Fibroblast of lung (primary cell): ENCODE data around the gene VPS45. TPM values are rescaled to one million over a fixed set of nuclear protein-coding genes. Genes with fewer than 3 reads are reported as not detected.
"Not testable (repeated sequence)": the region's sequence is repeated elsewhere in the genome, so short reads cannot be mapped to it uniquely, and the experiment has no call there.

Experiments used
- DNase-seq, 2 donors: peaks; one replicate each; pipeline versions ENCODE4 v3.0.0 to v3.0.0-alpha.2; 2010; ENCODE audit warnings: low read depth in 2 of 2
- H2AFZ ChIP-seq: 2 replicates; pipeline ENCODE4 v1.5.1; 2012; ENCODE audit warnings: low read length, control low read depth, inconsistent platforms
- H3K27ac ChIP-seq: 2 replicates; pipeline ENCODE4 v1.5.1; 2011; ENCODE audit warnings: low read length, control low read depth; ENCODE audit not compliant: insufficient read depth
- H3K27me3 ChIP-seq: 2 replicates; pipeline ENCODE4 v1.5.1; 2011; ENCODE audit warnings: mild to moderate bottlenecking, low read length; ENCODE audit not compliant: control insufficient read depth, insufficient read depth
- H3K36me3 ChIP-seq: 2 replicates; pipeline ENCODE4 v1.5.1; 2011; ENCODE audit warnings: low read length; ENCODE audit not compliant: control insufficient read depth, insufficient read depth
- H3K4me1 ChIP-seq: 2 replicates; pipeline ENCODE4 v1.5.1; 2011; ENCODE audit warnings: low read length; ENCODE audit not compliant: control insufficient read depth, insufficient read depth; ENCODE audit errors: extremely low read depth
- H3K4me2 ChIP-seq: 2 replicates; pipeline ENCODE4 v1.5.1; 2011; ENCODE audit warnings: low read length, control low read depth; ENCODE audit not compliant: insufficient read depth; ENCODE audit errors: extremely low read depth
- H3K4me3 ChIP-seq, 4 experiments: fragments of 200-600 bp in 1 of 4; sonication (generic) in 1 of 4; replicated peaks in 1 of 4; 2 replicates each; pipeline ENCODE4 v1.5.1; 2011 to 2016; ENCODE audit warnings: low read length in 4 of 4, low read depth in 3 of 4, mild to moderate bottlenecking in 3 of 4, control low read depth in 2 of 4, inconsistent platforms in 1 of 4, mixed read lengths in 1 of 4; ENCODE audit not compliant: insufficient read depth in 1 of 4; ENCODE audit errors: control extremely low read depth in 1 of 4
- H3K79me2 ChIP-seq: 2 replicates; pipeline ENCODE4 v1.5.1; 2012; ENCODE audit warnings: mild to moderate bottlenecking, low read length, inconsistent platforms; ENCODE audit not compliant: control insufficient read depth, insufficient read depth
- H3K9ac ChIP-seq: 2 replicates; pipeline ENCODE4 v1.5.1; 2011; ENCODE audit warnings: mild to moderate bottlenecking, low read length, control low read depth; ENCODE audit not compliant: insufficient read depth
- H3K9me3 ChIP-seq: 2 replicates; pipeline ENCODE4 v1.5.1; 2012; ENCODE audit warnings: low read depth, low read length; ENCODE audit not compliant: control insufficient read depth, insufficient read depth
- H4K20me1 ChIP-seq: 2 replicates; pipeline ENCODE4 v1.5.1; 2011; ENCODE audit warnings: low read length; ENCODE audit not compliant: control insufficient read depth, insufficient read depth; ENCODE audit errors: extremely low read depth
- EZH2 ChIP-seq: IDR thresholded peaks from 2 replicates; pipeline ENCODE4 v1.5.1; 2012; ENCODE audit warnings: low read length, control low read depth, mild to moderate bottlenecking; ENCODE audit errors: missing control alignments
- polyA plus RNA-seq, 2 donors: library from polyadenylated mRNA; depleted of rRNA in 1 of 2; stranded (reverse) in 1 of 2; unstranded in 1 of 2; fragments of >200 nt; gene quantifications; 2 replicates each; pipeline ENCODE4 v1.2.1, GENCODE V29; 2011 to 2012; ENCODE audit warnings: missing spikeins in 1 of 2
- total RNA-seq: library from RNA; depleted of rRNA; stranded (reverse); fragments of >200 nt; gene quantifications from 2 replicates; pipeline ENCODE4 v1.2.1, GENCODE V29; 2014
- TF ChIP-seq, protein P1 (sequence below), 2 donors: IDR thresholded peaks in 1 of 2; conservative IDR thresholded peaks in 1 of 2; 1 replicate in 1 of 2; 2 replicates in 1 of 2; pipeline ENCODE4 v1.5.1; 2011 to 2012; ENCODE audit warnings: low read length in 2 of 2, control low read depth in 1 of 2, inconsistent platforms in 1 of 2, low read depth in 1 of 2, mild to moderate bottlenecking in 1 of 2

The VPS45 gene
- total and polyA plus RNA-seq, 2 donors (not counting 1 experiment from before 2014, with no cell fraction given): 42.6 to 50.0 TPM

DNA sequence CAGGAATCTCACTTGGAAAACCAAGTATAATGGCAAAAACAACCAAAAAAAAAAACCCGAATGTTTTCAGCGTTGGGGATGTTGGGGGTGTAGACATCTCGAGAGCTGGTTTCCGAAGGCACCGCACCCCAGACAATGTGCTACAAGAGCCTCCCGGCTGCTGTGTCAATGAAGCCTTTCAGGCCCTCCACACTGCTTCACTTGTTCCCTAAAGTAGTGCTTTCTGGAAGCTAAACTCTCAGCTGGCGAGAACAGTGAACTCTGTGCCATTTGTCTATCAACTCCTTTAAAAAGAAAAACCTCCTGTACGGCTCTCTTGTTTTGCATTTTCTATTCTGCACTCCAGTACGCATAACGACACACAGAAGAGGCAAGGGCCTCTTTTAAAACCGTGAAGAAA is 114.7 kb downstream of the VPS45 start:
- no peak for DNase-seq
- Histone ChIP-seq H3K27me3 (no peaks in the 10 kb centered on the region), H3K79me2 (no peaks in the 10 kb centered on the region), H4K20me1 (no peaks in the 10 kb centered on the region), H2AFZ (no peak overlapping the region), H3K9ac (no peak overlapping the region), H3K4me3 (no peak overlapping the region), H3K36me3 (no peaks in the 10 kb centered on the region), H3K9me3 (no peaks in the 10 kb centered on the region), H3K27ac (no peak overlapping the region), H3K4me2 (no peak overlapping the region), H3K4me1 (peaks cover 7% of the 10 kb centered on the region)
- TF ChIP-seq, protein P1, sequence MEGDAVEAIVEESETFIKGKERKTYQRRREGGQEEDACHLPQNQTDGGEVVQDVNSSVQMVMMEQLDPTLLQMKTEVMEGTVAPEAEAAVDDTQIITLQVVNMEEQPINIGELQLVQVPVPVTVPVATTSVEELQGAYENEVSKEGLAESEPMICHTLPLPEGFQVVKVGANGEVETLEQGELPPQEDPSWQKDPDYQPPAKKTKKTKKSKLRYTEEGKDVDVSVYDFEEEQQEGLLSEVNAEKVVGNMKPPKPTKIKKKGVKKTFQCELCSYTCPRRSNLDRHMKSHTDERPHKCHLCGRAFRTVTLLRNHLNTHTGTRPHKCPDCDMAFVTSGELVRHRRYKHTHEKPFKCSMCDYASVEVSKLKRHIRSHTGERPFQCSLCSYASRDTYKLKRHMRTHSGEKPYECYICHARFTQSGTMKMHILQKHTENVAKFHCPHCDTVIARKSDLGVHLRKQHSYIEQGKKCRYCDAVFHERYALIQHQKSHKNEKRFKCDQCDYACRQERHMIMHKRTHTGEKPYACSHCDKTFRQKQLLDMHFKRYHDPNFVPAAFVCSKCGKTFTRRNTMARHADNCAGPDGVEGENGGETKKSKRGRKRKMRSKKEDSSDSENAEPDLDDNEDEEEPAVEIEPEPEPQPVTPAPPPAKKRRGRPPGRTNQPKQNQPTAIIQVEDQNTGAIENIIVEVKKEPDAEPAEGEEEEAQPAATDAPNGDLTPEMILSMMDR (conservative IDR thresholded peaks at IDR 0.05 in 1 of 2, IDR thresholded peaks at IDR 0.05 in 1 of 2; ENCODE audit: low read depth in 1 of 2, low read length in 2 of 2): no peak
- no peak for TF ChIP-seq EZH2

DNA sequence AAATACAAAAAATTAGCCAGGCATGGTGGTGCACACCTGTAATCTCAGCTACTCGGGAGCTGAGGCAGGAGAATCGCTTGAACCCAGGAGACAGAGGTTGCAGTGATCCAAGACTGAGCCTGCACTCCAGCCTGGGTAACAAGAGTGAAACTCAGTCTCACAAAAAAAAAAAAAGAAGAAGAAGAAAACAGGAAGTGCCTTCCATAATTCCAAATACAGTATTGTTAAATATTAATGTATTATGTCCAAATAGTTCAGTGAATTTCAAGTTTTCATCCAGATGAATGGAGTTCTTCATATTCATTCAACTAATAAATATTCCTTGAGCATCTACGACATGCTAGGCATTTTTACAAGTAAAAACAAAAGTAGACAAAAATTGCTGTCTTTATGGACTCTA is 115.5 kb downstream of the VPS45 start:
- no peak overlapping the region for H3K4me3 ChIP-seq
- H3K9ac ChIP-seq: no peak overlapping the region
- TF ChIP-seq EZH2: no peak
- TF ChIP-seq, protein P1 (conservative IDR thresholded peaks at IDR 0.05 in 1 of 2, IDR thresholded peaks at IDR 0.05 in 1 of 2; ENCODE audit: low read depth in 1 of 2, low read length in 2 of 2): no peak
- no peaks in the 10 kb centered on the region for H3K9me3 ChIP-seq
- no peak overlapping the region for H3K4me2 ChIP-seq
- no peak overlapping the region for H2AFZ ChIP-seq
- no peak overlapping the region for H3K27ac ChIP-seq
- H3K36me3 ChIP-seq: no peaks in the 10 kb centered on the region
- DNase-seq: no peak
- no peaks in the 10 kb centered on the region for H4K20me1 ChIP-seq
- H3K27me3 ChIP-seq: no peaks in the 10 kb centered on the region
- H3K79me2 ChIP-seq: no peaks in the 10 kb centered on the region
- H3K4me1 ChIP-seq: peaks cover 7% of the 10 kb centered on the region

DNA sequence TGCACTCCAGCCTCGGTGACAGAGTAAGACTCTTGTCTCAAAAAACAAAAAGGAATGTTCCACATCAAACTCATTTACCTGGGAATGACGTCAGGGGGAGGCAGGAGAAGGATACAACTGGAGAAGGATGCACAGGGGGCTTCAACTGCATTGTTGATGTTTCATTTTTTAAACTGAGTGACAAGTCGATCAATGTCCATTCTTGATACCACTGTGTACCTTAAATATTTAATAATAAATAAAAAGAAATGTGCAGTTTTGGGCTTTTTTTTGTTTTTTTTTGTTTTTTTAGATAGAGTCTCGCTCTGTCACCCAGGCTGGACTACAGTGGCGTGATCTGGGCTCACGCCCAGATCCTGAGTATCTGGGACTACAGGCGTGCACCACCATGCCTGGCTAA is 117.9 kb downstream of the VPS45 start:
- H3K79me2 ChIP-seq: no peaks in the 10 kb centered on the region
- H4K20me1 ChIP-seq: no peaks in the 10 kb centered on the region
- TF ChIP-seq, protein P1 (conservative IDR thresholded peaks at IDR 0.05 in 1 of 2, IDR thresholded peaks at IDR 0.05 in 1 of 2; ENCODE audit: low read depth in 1 of 2, low read length in 2 of 2): no peak
- TF ChIP-seq EZH2: no peak
- H3K36me3 ChIP-seq: no peaks in the 10 kb centered on the region
- no peaks in the 10 kb centered on the region for H3K27me3 ChIP-seq
- H2AFZ ChIP-seq: no peak overlapping the region
- H3K4me2 ChIP-seq: no peak overlapping the region
- no peak overlapping the region for H3K9ac ChIP-seq
- H3K4me1 ChIP-seq: peaks cover 7% of the 10 kb centered on the region
- no peak overlapping the region for H3K27ac ChIP-seq
- no peaks in the 10 kb centered on the region for H3K9me3 ChIP-seq
- H3K4me3 ChIP-seq: no peak overlapping the region
- no peak for DNase-seq

DNA sequence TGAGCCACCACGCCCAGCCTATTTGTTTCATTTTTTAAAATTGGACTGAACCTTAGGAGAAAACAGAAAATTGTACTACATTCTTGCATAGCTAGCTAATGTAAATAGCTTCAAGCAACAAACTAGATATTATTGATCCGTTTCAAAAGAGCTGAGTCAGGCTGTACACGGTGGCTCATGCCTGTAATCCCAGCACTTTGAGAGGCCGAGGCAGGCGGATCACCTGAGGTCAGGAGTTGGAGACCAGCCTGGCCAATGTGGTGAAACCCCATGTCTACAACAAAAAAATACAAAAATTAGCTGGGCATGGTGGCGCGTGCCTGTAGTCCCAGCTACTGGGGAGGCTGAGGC is 118.8 kb downstream of the VPS45 start:
- not testable (repeated sequence) for H3K4me3 ChIP-seq, H3K9ac ChIP-seq, H2AFZ ChIP-seq, DNase-seq, H3K27ac ChIP-seq, H3K9me3 ChIP-seq, H4K20me1 ChIP-seq, H3K4me2 ChIP-seq, H3K79me2 ChIP-seq, H3K4me1 ChIP-seq, H3K27me3 ChIP-seq, H3K36me3 ChIP-seq
